ENCODE data around the gene ASB17. TPM values are rescaled to one million over a fixed set of nuclear protein-coding genes. Genes with fewer than 3 reads are reported as not detected.

The ASB17 gene
- total RNA-seq, 1 experiment from 2014 or later, result not detected

DNA sequence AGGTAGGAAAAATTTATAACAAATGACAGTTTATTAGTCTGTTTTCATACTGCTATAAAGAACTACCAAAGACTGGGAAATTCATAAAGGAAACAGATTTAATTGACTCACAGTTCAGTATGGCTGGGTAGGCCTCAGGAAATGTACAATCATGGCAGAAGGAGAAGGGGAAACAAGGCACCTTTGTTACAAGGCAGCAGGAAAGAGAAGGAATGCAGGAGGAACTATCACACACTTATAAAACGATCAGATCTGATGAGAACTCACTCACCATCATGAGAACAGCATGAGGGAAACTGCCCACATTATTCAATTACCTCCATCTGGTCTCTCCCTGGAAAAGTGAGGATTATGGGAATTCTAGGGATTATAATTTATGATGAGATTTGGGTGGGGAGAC, 61.3 kb downstream of the ASB17 start:
- no peaks in the 10 kb centered on the region for H3K79me2 ChIP-seq (ENCODE audit: insufficient read depth, low read length)
- WGBS (ENCODE audit: extremely low coverage, insufficient read length, low lambda C conversion rate), result no CpG with 5 or more reads among the region's 1 CpG
- no peaks in the 10 kb centered on the region; the same call in 1 of the 2 replicates for H3K4me1 ChIP-seq (ENCODE audit: insufficient read depth, low read length)
- no peak overlapping the region for H4K91ac ChIP-seq (ENCODE audit: insufficient read length, low read depth, low read length)
- no peak for DNase-seq
- H2AFZ ChIP-seq (ENCODE audit: low read length), result no peak overlapping the region
- H2BK12ac ChIP-seq (ENCODE audit: insufficient read length, low read depth, low read length), result no peak overlapping the region
- H4K20me1 ChIP-seq (ENCODE audit: control insufficient read depth, insufficient read depth, insufficient read length), result no peaks in the 10 kb centered on the region
- no peaks in the 10 kb centered on the region for H3K23me2 ChIP-seq (ENCODE audit: insufficient read length, low read depth, low read length, poor library complexity, severe bottlenecking)
- H3K18ac ChIP-seq (ENCODE audit: insufficient read length, low read depth, low read length), result no peak overlapping the region
- H3K4ac ChIP-seq (ENCODE audit: low read depth, low read length), result no peak overlapping the region
- no peak for TF ChIP-seq CTCF (conservative IDR thresholded peaks at IDR 0.05)
- no peak overlapping the region for H3K4me2 ChIP-seq (ENCODE audit: insufficient read depth, insufficient read length, low read length)
- no peak overlapping the region for H4K5ac ChIP-seq (ENCODE audit: insufficient read length, low read depth, low read length)
- H3K27ac ChIP-seq (ENCODE audit: insufficient read length, low read depth, low read length), result no peak overlapping the region
- no peak overlapping the region for H3K14ac ChIP-seq (ENCODE audit: insufficient read depth, low read length)
- H2BK15ac ChIP-seq (ENCODE audit: low read depth, low read length), result no peak overlapping the region
- no peak overlapping the region for H2BK5ac ChIP-seq (ENCODE audit: insufficient read length, low read length)
- no peaks in the 10 kb centered on the region for H3K27me3 Mint-ChIP-seq (ENCODE audit: low read depth)
- no peak overlapping the region for H2BK120ac ChIP-seq (ENCODE audit: low read depth, low read length, poor library complexity, severe bottlenecking)
- no peak overlapping the region for H3K56ac ChIP-seq (ENCODE audit: insufficient read length, low read depth, low read length)
- H3T11ph ChIP-seq (ENCODE audit: low read length), result no peak overlapping the region
- H2BK20ac ChIP-seq (ENCODE audit: low read depth, low read length, poor library complexity, severe bottlenecking), result no peak overlapping the region
- H3K9ac ChIP-seq (ENCODE audit: extremely low read depth, insufficient read length, low read length), result no peak overlapping the region
- H3K23ac ChIP-seq (ENCODE audit: insufficient read length, low read depth, low read length), result no peak overlapping the region
- peaks cover 18% of the 10 kb centered on the region in 2 experiments for H3K9me3 Mint-ChIP-seq
- peaks cover 4 to 5% of the 10 kb centered on the region in 2 experiments; a peak in 3 of 4 replicates for H3K4me1 Mint-ChIP-seq
- no peaks in the 10 kb centered on the region for H3K27me3 ChIP-seq (ENCODE audit: insufficient read depth, low read length)
- H3K27ac Mint-ChIP-seq, result no peak overlapping the region
- H3K9me3 ChIP-seq (ENCODE audit: control insufficient read depth, low read depth, low read length), result no peaks in the 10 kb centered on the region
- H3K4me3 Mint-ChIP-seq, result no peak overlapping the region
- no peak overlapping the region for H2AK5ac ChIP-seq (ENCODE audit: insufficient read length, low read length)
- peaks cover 0 to 22% (median 16%) of the 10 kb centered on the region in 3 experiments; a peak in 6 of 7 replicates for H3K36me3 Mint-ChIP-seq (ENCODE audit: insufficient read depth in 1 of 3, low read depth in 3 of 3)
- H3K79me1 ChIP-seq (ENCODE audit: insufficient read depth, low read depth, low read length, poor library complexity, severe bottlenecking), result no peaks in the 10 kb centered on the region
- H4K8ac ChIP-seq (replicated peaks; ENCODE audit: insufficient read length, low read depth, low read length), result no peak overlapping the region

Other genes starting within 250 kb of the ASB17 start
- gene ACADM, start 207.7 kb downstream of the ASB17 start, total RNA-seq (2021), result 51.3 and 52.2 TPM in 2 replicates
- gene RABGGTB, start 146.1 kb downstream of the ASB17 start, total RNA-seq (2021), result 151 and 162 TPM in 2 replicates
- 0.53 and 0.63 TPM in 2 replicates for gene MSH4, start 135.5 kb downstream of the ASB17 start, total RNA-seq (2021)
- 10.7 and 11.2 TPM in 2 replicates for gene ST6GALNAC3, start 142.3 kb upstream of the ASB17 start, total RNA-seq (2021)

Data from H9 (cell line).